GM23248 (cell line): ENCODE measurements around the gene PADI4. TPM values are rescaled to one million over a fixed set of nuclear protein-coding genes. Genes with fewer than 3 reads are reported as not detected.

Experiments
- DNase-seq: peaks from one replicate; pipeline ENCODE4 v3.0.0-alpha.2; 2015
- H2AFZ ChIP-seq: fragments of 200-600 bp; sonication (generic); 2 replicates; pipeline ENCODE4 v1.6.1; 2016; ENCODE audit warnings: antibody characterized with exemption
- H3F3A ChIP-seq: fragments of 200-600 bp; sonication (generic); 2 replicates; pipeline ENCODE4 v1.6.1; 2016; ENCODE audit warnings: mild to moderate bottlenecking, antibody characterized with exemption, mixed run types; ENCODE audit not compliant: insufficient read depth
- H3K27ac ChIP-seq: fragments of 200-600 bp; sonication (generic); 2 replicates; pipeline ENCODE4 v1.5.1; 2016; ENCODE audit warnings: mild to moderate bottlenecking
- H3K27me3 ChIP-seq: fragments of 200-600 bp; sonication (generic); replicated peaks from 2 replicates; pipeline ENCODE4 v1.6.1; 2016; ENCODE audit warnings: mild to moderate bottlenecking; ENCODE audit not compliant: insufficient read depth
- H3K36me3 ChIP-seq: fragments of 200-600 bp; sonication (generic); 2 replicates; pipeline ENCODE4 v1.6.1; 2016; ENCODE audit warnings: low read depth, mild to moderate bottlenecking
- H3K4me1 ChIP-seq: fragments of 200-600 bp; sonication (generic); 2 replicates; pipeline ENCODE4 v1.6.1; 2016; ENCODE audit warnings: mild to moderate bottlenecking; ENCODE audit not compliant: insufficient read depth
- H3K4me2 ChIP-seq: fragments of 200-600 bp; sonication (generic); one replicate; pipeline ENCODE4 v1.6.1; 2016; ENCODE audit warnings: mild to moderate bottlenecking; ENCODE audit not compliant: unreplicated experiment
- H3K4me3 ChIP-seq: fragments of 200-600 bp; sonication (generic); 2 replicates; pipeline ENCODE4 v1.5.1; 2016; ENCODE audit warnings: mild to moderate bottlenecking
- H3K79me2 ChIP-seq: fragments of 200-600 bp; sonication (generic); 2 replicates; pipeline ENCODE4 v1.6.1; 2016; ENCODE audit warnings: mild to moderate bottlenecking; ENCODE audit not compliant: insufficient read depth
- H3K9ac ChIP-seq: fragments of 200-600 bp; sonication (generic); 2 replicates; pipeline ENCODE4 v1.6.1; 2016; ENCODE audit warnings: mild to moderate bottlenecking
- H3K9me2 ChIP-seq: fragments of 200-600 bp; sonication (generic); 2 replicates; pipeline ENCODE4 v1.6.1; 2016; ENCODE audit warnings: mixed run types, mild to moderate bottlenecking, moderate library complexity; ENCODE audit not compliant: insufficient read depth
- H3K9me3 ChIP-seq: fragments of 200-600 bp; sonication (generic); one replicate; pipeline ENCODE4 v1.6.1; 2017; ENCODE audit warnings: low read depth
- H4K20me1 ChIP-seq: fragments of 200-600 bp; sonication (generic); 2 replicates; pipeline ENCODE4 v1.6.0; 2016; ENCODE audit not compliant: insufficient read depth
- EZH2 ChIP-seq: fragments of 200-600 bp; sonication (generic); IDR thresholded peaks from 2 replicates; pipeline ENCODE4 v1.6.1; 2018; ENCODE audit warnings: antibody characterized with exemption, mild to moderate bottlenecking; ENCODE audit not compliant: insufficient read depth, poor library complexity, severe bottlenecking
- EZH2phosphoT487 ChIP-seq: fragments of 200-600 bp; sonication (generic); IDR thresholded peaks from 2 replicates; pipeline ENCODE4 v1.6.1; 2018; ENCODE audit warnings: antibody characterized with exemption, moderate library complexity, mild to moderate bottlenecking, low read depth; ENCODE audit not compliant: insufficient read depth
- WGBS, 2 experiments: methylation state at CpG; one replicate each; pipeline ENCODE4 v1.1.6; 2015 to 2017; ENCODE audit warnings: low lambda C conversion rate in 2 of 2, low coverage in 1 of 2; ENCODE audit errors: missing lambda C conversion rate in 2 of 2; 5-methylcytosine and 5-hydroxymethylcytosine counted together
- in situ Hi-C: fragments of 300-500 bp; cut with MboI; formaldehyde crosslinking; loops from 2 replicates; pipeline ENCODE4 v1.15.0; 2020
- polyA plus RNA-seq: library from polyadenylated mRNA; unstranded; fragments of >200 nt; fragmentation: Nextera tagmentation; extraction: Ambion mirVana; gene quantifications from 2 replicates; pipeline ENCODE4 v1.2.1, GENCODE V29; 2016
- total RNA-seq: library from RNA; depleted of rRNA; stranded (reverse); fragments of >200 nt; shearing (Covaris generic); gene quantifications from 2 replicates; pipeline ENCODE4 v1.2.3, GENCODE V29; 2014

The PADI4 gene
- total and polyA plus RNA-seq, 2 experiments from 2014 or later = not detected

DNA sequence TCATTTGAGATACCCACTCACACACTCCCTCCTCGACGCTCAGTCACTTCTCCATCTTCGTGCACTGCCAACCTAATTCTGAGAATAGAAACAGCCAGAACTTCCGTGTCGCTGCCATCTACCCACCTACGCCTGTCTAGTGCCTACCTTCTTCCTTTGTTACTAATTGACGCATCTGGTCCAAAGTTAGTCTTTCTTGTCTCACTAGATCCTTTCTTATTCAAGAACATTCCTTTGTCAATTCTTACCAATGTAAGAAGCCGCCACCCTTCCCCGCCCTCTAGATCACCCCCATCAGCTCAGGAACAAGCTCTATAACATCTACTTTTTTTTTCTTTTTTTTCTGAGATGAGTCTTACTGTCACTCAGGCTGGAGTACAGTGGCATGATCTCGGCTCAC is 67.7 kb downstream of the PADI4 start:
- Histone ChIP-seq H3K79me2 (no peaks in the 10 kb centered on the region), H3F3A (no peaks in the 10 kb centered on the region), H3K9me3 (no peaks in the 10 kb centered on the region), H3K9me2 (no peaks in the 10 kb centered on the region), H2AFZ (no peak overlapping the region), H3K36me3 (no peaks in the 10 kb centered on the region), H4K20me1 (no peaks in the 10 kb centered on the region), H3K4me3 (no peak overlapping the region), H3K9ac (no peak overlapping the region), H3K4me1 (no peaks in the 10 kb centered on the region), H3K4me2 (no peak overlapping the region), H3K27ac (no peak overlapping the region), H3K27me3 (peaks cover 38% of the 10 kb centered on the region)
- WGBS, 2 experiments = 86 to 89% methylated on average over 10 of the region's 10 CpGs
- in situ Hi-C loops = no loop called here
- no peak for DNase-seq
- TF ChIP-seq EZH2 = no peak
- no peak for TF ChIP-seq EZH2phosphoT487

DNA sequence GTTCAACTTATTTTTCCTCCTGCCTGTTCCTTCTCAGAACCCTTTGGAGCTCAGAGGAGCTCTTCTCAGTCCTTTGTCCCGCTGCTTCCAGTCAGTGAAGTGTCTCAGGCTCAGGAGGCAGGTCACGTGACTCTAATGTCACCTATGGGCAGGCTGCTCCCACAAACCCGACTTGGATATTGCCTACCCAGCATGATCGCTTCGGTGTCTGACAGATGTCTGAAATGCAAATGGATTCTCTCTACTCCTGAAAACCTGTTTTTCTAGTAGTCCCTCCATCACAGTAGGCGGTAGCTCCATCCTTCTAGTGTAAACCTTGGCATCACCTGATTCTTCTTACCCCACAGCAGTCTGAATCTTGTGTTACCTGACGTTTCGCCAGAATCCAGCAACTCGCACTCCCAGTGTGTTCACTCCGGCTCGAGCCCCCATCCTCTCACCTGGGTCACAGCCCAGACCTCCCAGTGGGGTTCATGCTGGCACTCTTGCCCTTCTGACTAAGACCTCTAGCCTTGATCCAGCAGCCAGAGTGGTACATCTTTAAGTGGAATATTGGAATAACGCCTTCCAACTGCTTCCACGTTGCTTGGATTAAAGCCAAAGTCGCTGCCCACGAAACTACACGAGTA is 69.4 kb downstream of the PADI4 start:
- Histone ChIP-seq H3K27ac (no peak overlapping the region), H3K36me3 (no peaks in the 10 kb centered on the region), H3K9me2 (no peaks in the 10 kb centered on the region), H3K27me3 (peaks cover 42% of the 10 kb centered on the region), H3K9ac (no peak overlapping the region), H4K20me1 (no peaks in the 10 kb centered on the region), H3K4me1 (no peaks in the 10 kb centered on the region), H3K9me3 (no peaks in the 10 kb centered on the region), H3K4me3 (no peak overlapping the region), H3K79me2 (no peaks in the 10 kb centered on the region), H3F3A (no peaks in the 10 kb centered on the region), H2AFZ (no peak overlapping the region), H3K4me2 (no peak overlapping the region)
- in situ Hi-C loops = no loop called here
- TF ChIP-seq EZH2 (no peak), EZH2phosphoT487 (no peak)
- no peak for DNase-seq
- 3 to 4% methylated on average over 16 of the region's 16 CpGs for WGBS, 2 experiments

DNA sequence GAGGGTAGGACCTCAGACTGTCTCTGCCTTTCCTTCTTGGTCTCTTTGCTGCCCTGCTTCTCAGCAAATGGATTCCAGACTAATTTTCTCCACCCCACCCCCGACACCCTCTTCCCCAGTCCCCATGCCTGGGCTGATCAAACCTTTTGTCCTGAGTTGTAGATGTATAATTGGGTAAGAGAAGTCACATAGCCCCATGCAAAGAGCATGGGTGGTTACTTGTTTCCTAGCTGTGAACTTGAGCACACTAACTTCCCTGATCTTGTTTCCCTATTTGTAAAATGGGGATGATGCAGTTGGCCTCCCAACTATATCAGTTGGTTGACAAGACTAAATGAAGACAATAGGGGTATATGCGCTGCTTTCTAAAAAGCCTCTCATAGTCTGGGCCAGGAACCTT is 73.2 kb downstream of the PADI4 start:
- DNase-seq = no peak
- no peak overlapping the region for H2AFZ ChIP-seq
- H3K4me2 ChIP-seq = no peak overlapping the region
- TF ChIP-seq EZH2 (no peak), EZH2phosphoT487 (no peak)
- in situ Hi-C loops = no loop called here
- H3K9me3 ChIP-seq = no peaks in the 10 kb centered on the region
- H3K4me3 ChIP-seq = no peak overlapping the region
- no peaks in the 10 kb centered on the region for H3F3A ChIP-seq
- no peaks in the 10 kb centered on the region for H4K20me1 ChIP-seq
- 37 to 52% methylated on average over 2 of the region's 2 CpGs for WGBS, 2 experiments
- H3K36me3 ChIP-seq = no peaks in the 10 kb centered on the region
- H3K27me3 ChIP-seq = peaks cover 63% of the 10 kb centered on the region
- H3K4me1 ChIP-seq = no peaks in the 10 kb centered on the region
- no peaks in the 10 kb centered on the region for H3K79me2 ChIP-seq
- no peak overlapping the region for H3K9ac ChIP-seq
- H3K27ac ChIP-seq = no peak overlapping the region
- H3K9me2 ChIP-seq = no peaks in the 10 kb centered on the region

DNA sequence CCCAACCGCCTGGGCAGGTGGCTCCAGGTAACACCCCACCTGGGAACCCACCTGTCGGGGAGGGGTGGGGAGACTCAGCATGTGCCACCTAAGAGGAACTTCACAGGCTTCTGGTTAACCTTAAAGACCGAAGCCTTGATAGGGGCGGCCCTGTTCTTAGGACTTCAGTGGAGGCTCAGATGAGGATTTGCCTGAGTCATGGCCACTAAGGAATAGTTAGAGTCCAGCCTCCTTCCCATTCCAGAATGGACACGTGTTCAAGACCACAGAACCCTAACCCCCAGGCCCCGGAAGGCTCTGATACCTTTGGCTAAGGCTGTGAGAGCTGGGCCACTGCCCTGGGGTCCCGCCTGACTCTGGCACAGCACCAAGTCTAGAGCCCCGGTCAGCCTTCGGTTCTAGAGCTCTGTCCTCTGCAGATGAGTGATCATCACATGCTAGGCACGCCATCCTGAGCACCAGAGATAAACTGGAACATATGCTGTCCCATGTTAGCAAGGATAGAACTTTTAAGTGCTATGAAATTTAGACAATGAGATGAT is 84.3 kb downstream of the PADI4 start:
- Histone ChIP-seq H3F3A (no peaks in the 10 kb centered on the region), H3K9me3 (no peaks in the 10 kb centered on the region), H3K9ac (no peak overlapping the region), H3K4me2 (no peak overlapping the region), H3K4me3 (no peak overlapping the region), H3K27me3 (peaks cover 28% of the 10 kb centered on the region), H3K9me2 (no peaks in the 10 kb centered on the region), H3K36me3 (no peaks in the 10 kb centered on the region), H3K79me2 (no peaks in the 10 kb centered on the region), H4K20me1 (no peaks in the 10 kb centered on the region), H3K27ac (no peak overlapping the region), H3K4me1 (no peaks in the 10 kb centered on the region), H2AFZ (no peak overlapping the region)
- no peak for TF ChIP-seq EZH2phosphoT487
- TF ChIP-seq EZH2 = no peak
- 59 to 62% methylated on average over 10 of the region's 10 CpGs for WGBS, 2 experiments
- in situ Hi-C loops = no loop called here
- peak; percentile 18 for DNase-seq
